NCI-H748 (cell line): ENCODE measurements around the gene PLEKHG4.

Experiments used
- DNase-seq: peaks from one replicate; lab custom pipeline; 2025; ENCODE audit not compliant: unreplicated experiment; lab: John Stamatoyannopoulos, UW

PLEKHG4 gene

DNA sequence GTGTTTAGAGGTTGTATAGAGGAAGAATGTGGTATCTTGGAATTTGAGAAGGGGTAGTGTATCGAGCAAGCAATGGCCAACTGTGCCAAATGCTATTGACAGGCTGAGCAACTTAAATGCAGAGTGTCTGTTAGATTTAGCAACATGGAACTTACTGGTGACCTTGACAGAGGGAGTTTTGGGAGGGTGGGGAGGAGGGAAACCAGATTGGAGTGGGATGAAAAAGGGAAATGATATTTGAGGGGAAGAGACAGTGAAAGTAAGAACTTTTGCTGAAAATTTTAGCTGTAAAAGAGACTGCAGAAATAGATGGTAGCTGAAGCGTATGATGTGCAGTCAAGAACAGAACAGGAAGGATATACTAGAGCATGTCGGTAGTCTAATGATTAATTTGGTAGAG, 48.4 kb downstream of the PLEKHG4 start:
- no peak for DNase-seq

DNA sequence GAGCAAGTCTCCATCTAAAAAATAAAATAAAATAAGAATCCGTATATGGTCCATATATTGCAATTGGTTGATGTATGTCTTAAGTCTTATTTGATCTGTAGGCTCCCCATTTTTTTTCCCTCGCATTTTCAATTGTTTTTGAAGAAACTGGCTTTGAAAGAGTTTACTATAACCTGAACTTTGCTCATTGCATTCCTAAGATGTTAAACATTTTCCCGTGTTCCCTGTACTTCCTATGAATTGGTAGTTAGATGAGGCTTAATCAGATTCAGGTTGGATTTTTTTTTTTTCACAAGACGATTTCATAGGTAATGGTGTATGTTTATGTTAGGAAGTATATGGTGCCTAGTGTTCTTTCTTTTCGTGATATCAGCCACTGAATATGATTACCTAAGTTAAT, 50.6 kb downstream of the PLEKHG4 start:
- DNase-seq = no peak

DNA sequence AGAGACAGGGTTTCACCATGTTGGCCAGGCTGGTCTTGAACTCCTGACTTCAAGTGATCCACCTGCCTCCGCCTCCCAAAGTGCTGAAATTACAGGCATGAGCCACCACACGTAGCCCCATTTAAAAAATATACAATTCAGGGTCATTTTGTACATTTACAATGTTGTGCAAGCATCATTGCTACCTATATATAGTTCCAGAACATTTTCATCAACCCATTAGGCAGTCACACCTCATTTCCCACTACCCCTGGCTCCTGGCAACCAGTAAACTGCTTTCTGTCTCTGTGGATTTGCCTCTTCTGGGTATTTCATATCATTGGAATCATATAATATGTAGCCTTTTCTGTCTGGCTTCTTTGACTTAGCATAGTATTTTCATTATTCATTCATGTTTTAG, 54.0 kb downstream of the PLEKHG4 start:
- no peak for DNase-seq

DNA sequence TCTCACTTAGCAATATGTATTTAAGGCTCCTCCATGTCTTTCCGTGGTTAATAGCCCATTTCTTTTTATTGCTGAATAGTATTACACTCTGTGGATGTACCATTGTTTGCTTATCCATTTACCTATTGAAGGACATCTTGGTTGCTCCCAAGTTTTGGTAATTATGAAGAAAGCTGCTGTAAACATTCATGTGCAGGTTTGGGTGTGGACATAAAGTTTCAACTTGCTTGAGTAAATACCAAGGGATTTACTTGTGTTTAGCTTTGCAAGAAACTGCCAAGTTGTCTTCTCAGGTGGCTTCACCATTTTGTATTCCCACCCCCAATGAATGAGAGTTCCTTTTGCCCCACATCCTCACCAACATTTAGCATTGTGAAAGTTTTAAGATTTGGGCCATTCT, 56.8 kb downstream of the PLEKHG4 start:
- DNase-seq = no peak

DNA sequence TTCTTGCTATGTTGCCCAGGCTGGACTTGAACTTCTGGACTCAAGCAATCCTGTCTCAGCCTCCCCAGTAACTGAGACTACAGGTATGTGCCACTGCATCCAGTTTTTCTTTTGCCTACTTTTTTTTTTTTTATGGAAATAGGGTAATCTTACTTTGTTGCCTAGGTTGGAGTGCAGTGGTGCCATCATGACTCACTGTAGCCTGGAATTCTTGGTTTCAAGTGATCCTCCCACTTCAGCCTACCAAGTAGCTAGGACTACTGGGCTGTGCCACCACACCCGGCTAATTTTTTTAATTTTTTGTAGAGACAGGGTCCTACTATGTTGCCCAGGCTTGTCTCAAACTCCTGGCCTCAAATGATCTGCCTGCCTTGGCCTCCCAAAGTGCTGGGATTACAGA, 57.3 kb downstream of the PLEKHG4 start:
- DNase-seq = no peak
